OCI-LY1 (cell line): ENCODE results near the gene IGFBP4.

Experiments used
- H2AFZ ChIP-seq: fragments of 200-600 bp; sonication (generic), shearing (Covaris generic); 2 replicates; pipeline ENCODE4 v1.6.0; 2014; ENCODE audit warnings: antibody characterized with exemption, mild to moderate bottlenecking, low read length
- H3F3A ChIP-seq: fragments of 200-600 bp; sonication (generic), shearing (Covaris generic); 2 replicates; pipeline ENCODE4 v1.6.0; 2014; ENCODE audit warnings: mild to moderate bottlenecking, antibody characterized with exemption, low read length, moderate library complexity; ENCODE audit not compliant: insufficient read depth
- H3K27ac ChIP-seq: fragments of 200-600 bp; sonication (generic); 2 replicates; pipeline ENCODE4 v1.5.1; 2014; ENCODE audit warnings: low read length, mixed run types, mild to moderate bottlenecking, low read depth; ENCODE audit not compliant: poor library complexity, severe bottlenecking
- H3K27me3 ChIP-seq: fragments of 200-600 bp; sonication (generic); 2 replicates; pipeline ENCODE4 v1.6.0; 2014; ENCODE audit warnings: antibody characterized with exemption, mild to moderate bottlenecking, low read length, moderate library complexity; ENCODE audit not compliant: insufficient read depth
- H3K36me3 ChIP-seq: fragments of 200-600 bp; sonication (generic); 2 replicates; pipeline ENCODE4 v1.6.1; 2014; ENCODE audit warnings: mild to moderate bottlenecking, antibody characterized with exemption, low read length, moderate library complexity, mixed read lengths; ENCODE audit not compliant: insufficient read depth
- H3K4me1 ChIP-seq: fragments of 200-600 bp; sonication (generic); 2 replicates; pipeline ENCODE4 v1.5.1; 2014; ENCODE audit warnings: mild to moderate bottlenecking, low read length, moderate library complexity; ENCODE audit not compliant: insufficient read depth, severe bottlenecking
- H3K4me2 ChIP-seq: fragments of 200-600 bp; sonication (generic), shearing (Covaris generic); 2 replicates; pipeline ENCODE4 v1.6.1; 2014; ENCODE audit warnings: low read length
- H3K4me3 ChIP-seq: fragments of 200-600 bp; sonication (generic); 2 replicates; pipeline ENCODE4 v1.5.1; 2014; ENCODE audit warnings: low read length, low read depth, mild to moderate bottlenecking, mixed read lengths; ENCODE audit not compliant: poor library complexity, severe bottlenecking
- H3K79me2 ChIP-seq: fragments of 200-600 bp; shearing (Covaris generic); 2 replicates; pipeline ENCODE4 v1.6.1; 2016; ENCODE audit warnings: mixed run types, low read length, mixed read lengths; ENCODE audit not compliant: insufficient read depth
- H3K9ac ChIP-seq: fragments of 200-600 bp; sonication (generic), shearing (Covaris generic); 2 replicates; pipeline ENCODE4 v1.6.1; 2014; ENCODE audit warnings: mild to moderate bottlenecking, low read length, mixed read lengths
- H3K9me2 ChIP-seq: fragments of 200-600 bp; sonication (generic), shearing (Covaris generic); 2 replicates; pipeline ENCODE4 v1.6.1; 2014; ENCODE audit warnings: low read depth, mild to moderate bottlenecking, low read length, mixed read lengths
- H3K9me3 ChIP-seq: fragments of 200-600 bp; shearing (Covaris generic); 2 replicates; pipeline ENCODE4 v1.6.1; 2014; ENCODE audit warnings: low read length, mixed read lengths
- H4K20me1 ChIP-seq: fragments of 200-600 bp; sonication (generic), shearing (Covaris generic); 2 replicates; pipeline ENCODE4 v1.6.0; 2016; ENCODE audit warnings: mild to moderate bottlenecking, low read length; ENCODE audit not compliant: insufficient read depth
- EZH2 ChIP-seq: fragments of 200-600 bp; sonication (generic), shearing (Covaris generic); IDR thresholded peaks from 2 replicates; pipeline ENCODE4 v1.8.0; 2017; ENCODE audit warnings: borderline replicate concordance, mixed run types, mild to moderate bottlenecking, antibody characterized with exemption, low read length, moderate library complexity, mixed read lengths
- TF ChIP-seq, protein P1 (sequence below): fragments of 200-600 bp; sonication (generic), shearing (Covaris generic); IDR thresholded peaks from 2 replicates; pipeline ENCODE4 v1.5.1; 2017; ENCODE audit warnings: mild to moderate bottlenecking, antibody characterized with exemption, low read length, moderate library complexity, mixed read lengths

IGFBP4 gene

DNA sequence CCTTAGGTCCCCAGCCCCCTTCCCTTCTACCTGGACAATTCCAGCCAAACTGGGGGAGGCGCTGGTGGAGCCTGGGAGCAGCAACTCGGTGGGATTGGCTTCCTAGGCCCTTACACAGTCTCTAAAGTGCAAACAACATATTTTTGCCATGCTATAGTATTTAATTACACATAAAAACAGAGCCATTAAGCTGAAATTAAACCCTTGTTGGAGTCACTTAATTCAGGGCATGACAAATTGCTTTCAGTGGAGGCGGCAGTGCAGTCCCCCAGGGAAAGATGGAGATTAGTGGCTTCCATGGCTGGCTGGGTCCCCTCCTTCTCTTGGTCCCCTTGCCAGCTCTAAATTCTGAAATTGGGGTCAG lies 17.3 kb downstream of the IGFBP4 start:
- H3K9ac ChIP-seq = no peak overlapping the region
- no peak overlapping the region for H2AFZ ChIP-seq
- no peak overlapping the region for H3K4me2 ChIP-seq
- no peaks in the 10 kb centered on the region for H3K79me2 ChIP-seq
- H3K36me3 ChIP-seq = no peaks in the 10 kb centered on the region
- no peaks in the 10 kb centered on the region for H3K9me3 ChIP-seq
- no peak overlapping the region for H3K4me3 ChIP-seq
- H3K9me2 ChIP-seq = no peaks in the 10 kb centered on the region
- no peaks in the 10 kb centered on the region for H3K4me1 ChIP-seq
- no peaks in the 10 kb centered on the region for H3F3A ChIP-seq
- H3K27ac ChIP-seq = no peak overlapping the region
- no peaks in the 10 kb centered on the region for H4K20me1 ChIP-seq
- no peaks in the 10 kb centered on the region for H3K27me3 ChIP-seq
- TF ChIP-seq, protein P1, sequence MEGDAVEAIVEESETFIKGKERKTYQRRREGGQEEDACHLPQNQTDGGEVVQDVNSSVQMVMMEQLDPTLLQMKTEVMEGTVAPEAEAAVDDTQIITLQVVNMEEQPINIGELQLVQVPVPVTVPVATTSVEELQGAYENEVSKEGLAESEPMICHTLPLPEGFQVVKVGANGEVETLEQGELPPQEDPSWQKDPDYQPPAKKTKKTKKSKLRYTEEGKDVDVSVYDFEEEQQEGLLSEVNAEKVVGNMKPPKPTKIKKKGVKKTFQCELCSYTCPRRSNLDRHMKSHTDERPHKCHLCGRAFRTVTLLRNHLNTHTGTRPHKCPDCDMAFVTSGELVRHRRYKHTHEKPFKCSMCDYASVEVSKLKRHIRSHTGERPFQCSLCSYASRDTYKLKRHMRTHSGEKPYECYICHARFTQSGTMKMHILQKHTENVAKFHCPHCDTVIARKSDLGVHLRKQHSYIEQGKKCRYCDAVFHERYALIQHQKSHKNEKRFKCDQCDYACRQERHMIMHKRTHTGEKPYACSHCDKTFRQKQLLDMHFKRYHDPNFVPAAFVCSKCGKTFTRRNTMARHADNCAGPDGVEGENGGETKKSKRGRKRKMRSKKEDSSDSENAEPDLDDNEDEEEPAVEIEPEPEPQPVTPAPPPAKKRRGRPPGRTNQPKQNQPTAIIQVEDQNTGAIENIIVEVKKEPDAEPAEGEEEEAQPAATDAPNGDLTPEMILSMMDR = no peak
- TF ChIP-seq EZH2 = no peak

DNA sequence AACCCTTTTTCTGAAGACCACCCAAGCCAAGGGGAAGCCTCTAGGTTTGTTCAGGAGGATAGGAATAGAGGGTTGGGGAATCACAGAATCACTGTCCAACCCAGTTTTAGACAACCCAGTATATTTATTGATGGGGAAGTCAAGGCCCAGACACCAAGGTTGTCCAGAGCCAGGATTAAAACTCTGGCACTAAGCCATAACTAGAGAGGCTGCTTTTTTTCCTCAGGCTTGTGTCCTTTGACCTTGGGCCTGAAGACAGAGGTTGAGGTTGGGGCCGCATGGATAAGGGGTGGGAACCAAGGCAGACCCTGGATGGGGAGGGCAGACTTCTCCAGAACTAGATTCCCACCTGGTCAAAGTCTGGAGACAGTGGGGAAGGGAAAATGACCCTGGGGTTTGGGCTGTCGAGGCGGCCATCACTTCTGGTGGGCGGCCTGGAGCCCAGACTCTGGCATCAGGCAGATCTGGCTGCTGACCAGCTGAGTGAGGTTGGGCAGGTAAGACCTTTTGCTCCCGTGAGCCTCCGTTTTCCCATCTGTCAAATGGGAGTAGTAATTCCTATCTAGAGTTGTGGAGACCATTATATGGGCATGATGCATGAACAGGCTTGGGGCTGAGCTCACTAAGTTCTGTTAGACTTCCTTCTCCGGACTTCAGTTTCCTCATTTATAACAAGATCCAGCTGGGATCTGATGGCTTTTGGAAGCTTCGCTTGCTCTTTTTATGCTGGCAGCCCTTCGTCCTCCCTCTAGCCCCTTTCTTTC lies 17.9 kb downstream of the IGFBP4 start:
- Histone ChIP-seq H3K4me1 (no peaks in the 10 kb centered on the region), H2AFZ (no peak overlapping the region), H3K9me3 (no peaks in the 10 kb centered on the region), H3K4me2 (no peak overlapping the region), H3K9me2 (no peaks in the 10 kb centered on the region), H3K36me3 (no peaks in the 10 kb centered on the region), H3K79me2 (no peaks in the 10 kb centered on the region), H3K27me3 (no peaks in the 10 kb centered on the region), H3K27ac (no peak overlapping the region), H3K9ac (no peak overlapping the region), H4K20me1 (no peaks in the 10 kb centered on the region), H3F3A (no peaks in the 10 kb centered on the region), H3K4me3 (no peak overlapping the region)
- TF ChIP-seq EZH2 = no peak

DNA sequence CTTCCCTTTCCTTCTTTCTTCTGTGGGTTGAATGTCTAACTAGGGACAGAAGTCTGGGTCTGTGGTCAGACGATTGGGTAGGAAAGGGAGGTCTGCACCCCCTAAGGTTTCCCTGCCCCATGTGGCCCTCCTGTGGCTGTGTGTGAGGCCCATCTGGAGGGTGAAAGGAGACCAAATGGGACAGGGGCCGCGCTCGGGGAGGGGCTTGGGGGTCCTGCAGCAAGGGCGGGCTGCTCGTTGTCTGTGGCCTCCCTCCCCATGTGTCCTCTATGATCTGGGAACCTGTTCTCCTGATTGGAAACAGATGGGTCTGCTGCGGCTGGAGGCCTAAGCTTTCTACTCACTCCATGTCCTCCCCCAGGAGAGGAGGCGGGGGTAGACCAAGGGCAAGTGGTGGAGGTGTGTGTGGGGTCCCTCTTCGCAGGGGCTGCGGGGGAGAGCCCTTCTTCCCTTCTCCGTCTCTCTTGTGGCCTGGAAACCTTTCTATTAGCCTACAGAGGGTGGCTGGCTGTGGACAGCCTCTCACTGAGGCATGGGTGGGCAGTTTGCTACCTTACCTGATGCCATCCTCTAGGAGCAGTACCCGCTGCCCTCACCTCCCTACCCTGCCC lies 18.6 kb downstream of the IGFBP4 start:
- no peak overlapping the region for H3K4me3 ChIP-seq
- H3F3A ChIP-seq = no peaks in the 10 kb centered on the region
- H2AFZ ChIP-seq = no peak overlapping the region
- H3K36me3 ChIP-seq = no peaks in the 10 kb centered on the region
- H3K9me2 ChIP-seq = no peaks in the 10 kb centered on the region
- no peak overlapping the region for H3K4me2 ChIP-seq
- TF ChIP-seq EZH2 = no peak
- TF ChIP-seq, protein P1 = no peak
- no peaks in the 10 kb centered on the region for H4K20me1 ChIP-seq
- H3K27me3 ChIP-seq = no peaks in the 10 kb centered on the region
- H3K4me1 ChIP-seq = no peaks in the 10 kb centered on the region
- no peaks in the 10 kb centered on the region for H3K79me2 ChIP-seq
- no peak overlapping the region for H3K27ac ChIP-seq
- H3K9me3 ChIP-seq = no peaks in the 10 kb centered on the region
- H3K9ac ChIP-seq = no peak overlapping the region
